ENCODE measurements around the gene GAS7.

The GAS7 gene

DNA sequence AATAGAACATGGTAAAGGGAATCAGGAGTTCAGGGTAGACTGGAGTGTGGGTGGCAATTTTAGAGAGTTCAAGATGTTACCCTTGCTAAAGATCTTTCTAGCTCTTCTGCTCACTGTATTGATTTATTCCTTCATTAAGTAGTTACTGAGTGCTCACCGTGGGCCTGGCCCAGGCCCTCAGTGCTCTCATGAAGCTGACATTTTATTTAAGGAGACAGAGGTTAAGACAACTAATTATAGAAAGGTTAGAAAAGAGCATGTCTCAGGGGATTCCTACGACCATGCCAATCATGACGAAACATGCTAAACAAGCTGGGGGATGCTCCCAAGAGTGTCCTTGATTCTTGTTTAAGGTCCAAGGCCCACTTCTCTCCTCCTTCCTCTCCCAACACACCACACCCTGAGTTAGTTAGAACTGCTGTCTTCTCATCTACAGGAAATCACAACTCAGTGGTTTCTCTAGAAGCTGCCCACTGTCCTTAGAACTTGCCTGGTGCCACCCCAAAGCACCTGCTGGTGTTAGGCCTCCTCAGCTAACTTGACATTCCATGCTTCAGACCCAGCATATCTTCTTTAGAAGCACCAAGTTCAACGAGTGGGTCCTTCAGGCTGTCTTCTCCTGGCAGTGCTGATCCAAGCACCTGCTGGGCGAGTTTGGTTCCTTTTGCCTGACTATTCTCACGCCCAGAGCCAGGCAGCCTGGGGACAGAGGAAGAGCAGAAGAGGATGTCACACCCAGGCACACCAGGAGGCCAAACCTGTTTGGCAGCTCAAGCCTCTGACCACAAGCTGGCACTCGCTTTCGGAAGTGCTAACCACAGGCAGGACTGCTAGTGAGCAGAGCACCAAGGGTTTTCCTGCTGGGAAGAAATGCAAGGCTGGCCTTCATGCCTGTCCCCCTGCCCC, 79.0 kb downstream of the GAS7 start:
- no peak for DNase-seq (ENCODE audit: extremely low spot score)
- ChIA-PET CTCF (interaction anchor here (0.7 kb wide), 1 partner anchor 68 kb away, joined by 4 read pairs; no protein-coding TSS in a partner anchor), POLR2A (no interaction called here)
- TF ChIP-seq HDGF (IDR thresholded peaks at IDR 0.05; ENCODE audit: borderline replicate concordance), result no peak

DNA sequence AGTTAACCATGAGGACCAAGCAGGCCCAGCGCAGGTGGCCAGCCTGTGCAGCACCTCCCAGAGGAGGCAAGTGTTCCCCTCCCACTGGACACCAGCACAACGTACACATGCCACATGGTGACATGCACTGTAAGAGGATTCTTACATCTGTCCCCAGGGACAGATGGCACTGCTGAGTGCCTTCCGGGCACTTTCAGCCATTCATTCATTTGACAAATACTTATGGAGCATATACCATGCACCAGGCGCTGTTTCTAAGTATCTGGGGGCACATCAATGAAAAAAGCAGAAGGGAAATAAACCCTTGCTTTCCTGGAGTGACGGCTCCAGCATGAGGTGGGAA, 79.6 kb downstream of the GAS7 start:
- ChIA-PET POLR2A (no interaction called here), CTCF (no interaction called here)
- DNase-seq (ENCODE audit: extremely low spot score), result no peak
- TF ChIP-seq NFRKB (IDR thresholded peaks at IDR 0.05), result no peak
- no peak for TF ChIP-seq PKNOX1 (IDR thresholded peaks at IDR 0.05)
- no peak for TF ChIP-seq BHLHE40 (IDR thresholded peaks at IDR 0.05; ENCODE audit: borderline replicate concordance)

- ChIA-PET POLR2A (no interaction called here), CTCF (no interaction called here)
- no peak for DNase-seq (ENCODE audit: extremely low spot score)
- no peak for TF ChIP-seq CTBP1 (IDR thresholded peaks at IDR 0.05; ENCODE audit: borderline replicate concordance)
- no peak for TF ChIP-seq TARDBP (IDR thresholded peaks at IDR 0.05)
- TF ChIP-seq ELF4 (IDR thresholded peaks at IDR 0.05), result no peak
- no peak for TF ChIP-seq L3MBTL2 (conservative IDR thresholded peaks at IDR 0.05)
- no peak for TF ChIP-seq ZNF384 (IDR thresholded peaks at IDR 0.05)
- no peak for TF ChIP-seq HDGF (IDR thresholded peaks at IDR 0.05; ENCODE audit: borderline replicate concordance)
These were observed 80.8 kb downstream of the GAS7 start for GRCh38 chr17:10117581-10118001.

GRCh38 chr17:10116753-10117420, 81.5 kb downstream of the GAS7 start:
- TF ChIP-seq SUZ12 (IDR thresholded peaks at IDR 0.05) (no peak), FOXM1 (IDR thresholded peaks at IDR 0.05; ENCODE audit: borderline replicate concordance) (no peak), SP1 (IDR thresholded peaks at IDR 0.05) (no peak), LEF1 (IDR thresholded peaks at IDR 0.05; ENCODE audit: borderline replicate concordance) (no peak), FOXA1 (IDR thresholded peaks at IDR 0.05) (no peak), HDGF (IDR thresholded peaks at IDR 0.05; ENCODE audit: borderline replicate concordance) (no peak), TARDBP (IDR thresholded peaks at IDR 0.05) (no peak), PKNOX1 (IDR thresholded peaks at IDR 0.05) (no peak), ZNF384 (IDR thresholded peaks at IDR 0.05) (no peak), ARNT (IDR thresholded peaks at IDR 0.05) (no peak), NFRKB (IDR thresholded peaks at IDR 0.05) (no peak), CTBP1 (IDR thresholded peaks at IDR 0.05; ENCODE audit: borderline replicate concordance) (no peak), L3MBTL2 (conservative IDR thresholded peaks at IDR 0.05) (no peak)
- CTCF ChIA-PET, result interaction anchor here (0.7 kb wide), 1 partner anchor 1118 kb away, joined by 3 read pairs; no protein-coding TSS in a partner anchor
- DNase-seq (ENCODE audit: extremely low spot score), result no peak
- POLR2A ChIA-PET, result no interaction called here

GRCh38 chr17:10116267-10116666, 82.1 kb downstream of the GAS7 start:
- CTCF ChIA-PET, result interaction anchor here (0.7 kb wide), 1 partner anchor 1118 kb away, joined by 3 read pairs; no protein-coding TSS in a partner anchor
- POLR2A ChIA-PET, result no interaction called here

GRCh38 chr17:10115536-10115932, 82.9 kb downstream of the GAS7 start:
- no peak for DNase-seq (ENCODE audit: extremely low spot score)
- ChIA-PET POLR2A (interaction anchor here (0.7 kb wide), 1 partner anchor 10 kb away, joined by 3 read pairs; no protein-coding TSS in a partner anchor), CTCF (no interaction called here)
- no peak for TF ChIP-seq SP1 (IDR thresholded peaks at IDR 0.05)
- TF ChIP-seq BHLHE40 (IDR thresholded peaks at IDR 0.05; ENCODE audit: borderline replicate concordance), result no peak
- TF ChIP-seq CTBP1 (IDR thresholded peaks at IDR 0.05; ENCODE audit: borderline replicate concordance), result no peak
- no peak for TF ChIP-seq FOXA1 (IDR thresholded peaks at IDR 0.05)
- no peak for TF ChIP-seq PKNOX1 (IDR thresholded peaks at IDR 0.05)
- TF ChIP-seq ARNT (IDR thresholded peaks at IDR 0.05), result no peak

More at GRCh38 chr17:10116267-10116666, 82.1 kb downstream of the GAS7 start:
- DNase-seq (ENCODE audit: extremely low spot score), result no peak
- no peak for TF ChIP-seq FOXK2 (IDR thresholded peaks at IDR 0.05)
- no peak for TF ChIP-seq BHLHE40 (IDR thresholded peaks at IDR 0.05; ENCODE audit: borderline replicate concordance)
- no peak for TF ChIP-seq PKNOX1 (IDR thresholded peaks at IDR 0.05)
- TF ChIP-seq ZNF384 (IDR thresholded peaks at IDR 0.05), result no peak
- no peak for TF ChIP-seq SUZ12 (IDR thresholded peaks at IDR 0.05)
- TF ChIP-seq SP1 (IDR thresholded peaks at IDR 0.05), result no peak
- no peak for TF ChIP-seq TARDBP (IDR thresholded peaks at IDR 0.05)
- no peak for TF ChIP-seq LEF1 (IDR thresholded peaks at IDR 0.05; ENCODE audit: borderline replicate concordance)
- no peak for TF ChIP-seq ELF4 (IDR thresholded peaks at IDR 0.05)
